HEK293 (cell line): ENCODE data around the gene MICU1.

Experiments used
- BCL6B ChIP-seq: fragments of 450-650 bp; formaldehyde crosslinking; IDR thresholded peaks from 2 replicates; pipeline ENCODE4 v1.5.1; 2017; ENCODE audit warnings: missing biosample characterization, missing genetic modification characterization
- CTCF ChIP-seq: fragments of 450-650 bp; formaldehyde crosslinking; IDR thresholded peaks from 2 replicates; pipeline ENCODE4 v1.5.1; 2016; ENCODE audit warnings: missing biosample characterization, missing genetic modification characterization
- FEZF1 ChIP-seq: fragments of 450-650 bp; formaldehyde crosslinking; IDR thresholded peaks from 2 replicates; pipeline ENCODE4 v1.5.1; 2016; ENCODE audit warnings: missing biosample characterization, missing genetic modification characterization
- GFI1B ChIP-seq: fragments of 450-650 bp; formaldehyde crosslinking; IDR thresholded peaks from 2 replicates; pipeline ENCODE4 v1.5.1; 2016; ENCODE audit warnings: missing biosample characterization, missing genetic modification characterization
- RBAK ChIP-seq: fragments of 450-650 bp; formaldehyde crosslinking; IDR thresholded peaks from 2 replicates; pipeline ENCODE4 v1.5.1; 2016; ENCODE audit warnings: missing biosample characterization, missing genetic modification characterization
- REST ChIP-seq: fragments of 450-650 bp; formaldehyde crosslinking; IDR thresholded peaks from 2 replicates; pipeline ENCODE4 v1.5.1; 2016; ENCODE audit warnings: missing biosample characterization, missing genetic modification characterization
- WT1 ChIP-seq: fragments of 450-650 bp; formaldehyde crosslinking; IDR thresholded peaks from 2 replicates; pipeline ENCODE4 v1.5.1; 2016; ENCODE audit warnings: missing biosample characterization, missing genetic modification characterization
- YY1 ChIP-seq: fragments of 450-650 bp; formaldehyde crosslinking; IDR thresholded peaks from 2 replicates; pipeline ENCODE4 v1.5.1; 2018; ENCODE audit warnings: missing biosample characterization, missing genetic modification characterization
- ZBTB1 ChIP-seq: fragments of 450-650 bp; formaldehyde crosslinking; IDR thresholded peaks from 2 replicates; pipeline ENCODE4 v1.5.1; 2016; ENCODE audit warnings: missing biosample characterization, missing genetic modification characterization
- ZNF26 ChIP-seq: fragments of 450-650 bp; formaldehyde crosslinking; IDR thresholded peaks from 2 replicates; pipeline ENCODE4 v1.5.1; 2016; ENCODE audit warnings: missing biosample characterization, missing genetic modification characterization
- ZNF274 ChIP-seq, 2 experiments: fragments of 200-500 bp in 1 of 2; fragments of 450-650 bp in 1 of 2; sonication (Bioruptor generic) in 1 of 2; formaldehyde crosslinking in 1 of 2; IDR thresholded peaks; 2 replicates each; pipeline versions ENCODE4 v1.5.1 to v1.6.1; 2014 to 2016; ENCODE audit warnings: borderline replicate concordance in 1 of 2, inconsistent platforms in 1 of 2, low read length in 1 of 2, missing biosample characterization in 1 of 2, missing genetic modification characterization in 1 of 2
- ZNF777 ChIP-seq: fragments of 450-650 bp; formaldehyde crosslinking; IDR thresholded peaks from 2 replicates; pipeline ENCODE4 v1.5.1; 2017; ENCODE audit warnings: missing biosample characterization, missing genetic modification characterization, borderline replicate concordance
- TF ChIP-seq, protein P1 (sequence below): fragments of 450-650 bp; formaldehyde crosslinking; IDR thresholded peaks from 2 replicates; pipeline ENCODE4 v1.5.1; 2016; ENCODE audit warnings: missing biosample characterization, missing genetic modification characterization
- TF ChIP-seq, protein P2 (sequence below): sonication (generic); formaldehyde crosslinking; IDR thresholded peaks from 2 replicates; pipeline ENCODE4 v1.8.1; 2022; ENCODE audit warnings: mild to moderate bottlenecking, moderate library complexity, missing genetic modification reagents

GRCh38 chr10:72523932-72524396 is 101.9 kb downstream of the MICU1 start:
- TF ChIP-seq, protein P1, sequence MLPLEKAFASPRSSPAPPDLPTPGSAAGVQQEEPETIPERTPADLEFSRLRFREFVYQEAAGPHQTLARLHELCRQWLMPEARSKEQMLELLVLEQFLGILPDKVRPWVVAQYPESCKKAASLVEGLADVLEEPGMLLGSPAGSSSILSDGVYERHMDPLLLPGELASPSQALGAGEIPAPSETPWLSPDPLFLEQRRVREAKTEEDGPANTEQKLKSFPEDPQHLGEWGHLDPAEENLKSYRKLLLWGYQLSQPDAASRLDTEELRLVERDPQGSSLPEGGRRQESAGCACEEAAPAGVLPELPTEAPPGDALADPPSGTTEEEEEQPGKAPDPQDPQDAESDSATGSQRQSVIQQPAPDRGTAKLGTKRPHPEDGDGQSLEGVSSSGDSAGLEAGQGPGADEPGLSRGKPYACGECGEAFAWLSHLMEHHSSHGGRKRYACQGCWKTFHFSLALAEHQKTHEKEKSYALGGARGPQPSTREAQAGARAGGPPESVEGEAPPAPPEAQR, result no peak
- TF ChIP-seq CTCF (tag by site-specific recombination), result no peak
- no peak for TF ChIP-seq REST (tag by site-specific recombination)
- TF ChIP-seq WT1 (tag by site-specific recombination), result no peak
- no peak for TF ChIP-seq ZNF777
- TF ChIP-seq, protein P2, sequence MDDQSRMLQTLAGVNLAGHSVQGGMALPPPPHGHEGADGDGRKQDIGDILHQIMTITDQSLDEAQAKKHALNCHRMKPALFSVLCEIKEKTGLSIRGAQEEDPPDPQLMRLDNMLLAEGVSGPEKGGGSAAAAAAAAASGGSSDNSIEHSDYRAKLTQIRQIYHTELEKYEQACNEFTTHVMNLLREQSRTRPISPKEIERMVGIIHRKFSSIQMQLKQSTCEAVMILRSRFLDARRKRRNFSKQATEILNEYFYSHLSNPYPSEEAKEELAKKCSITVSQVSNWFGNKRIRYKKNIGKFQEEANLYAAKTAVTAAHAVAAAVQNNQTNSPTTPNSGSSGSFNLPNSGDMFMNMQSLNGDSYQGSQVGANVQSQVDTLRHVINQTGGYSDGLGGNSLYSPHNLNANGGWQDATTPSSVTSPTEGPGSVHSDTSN, result no peak
- TF ChIP-seq FEZF1 (tag by site-specific recombination), result no peak
- no peak for TF ChIP-seq ZNF274 (IDR thresholded peaks at IDR 0.05; ENCODE audit: low read length)
- no peak for TF ChIP-seq ZNF274 (tag by site-specific recombination; IDR thresholded peaks at IDR 0.05; ENCODE audit: borderline replicate concordance)
- TF ChIP-seq ZNF26 (tag by site-specific recombination), result no peak
- TF ChIP-seq RBAK (tag by site-specific recombination), result no peak
- no peak for TF ChIP-seq GFI1B (tag by site-specific recombination)
- no peak for TF ChIP-seq YY1 (tag by site-specific recombination)
- no peak for TF ChIP-seq BCL6B (tag by site-specific recombination)
- TF ChIP-seq ZBTB1, result no peak
